GM21825 (cell line): ENCODE measurements around the gene FLNA.

ENCODE experiments used
- ATAC-seq: cut with Tn5 transposase; IDR thresholded peaks from one replicate; pipeline ENCODE4 v1.9.1; 2021; ENCODE audit warnings: mild to moderate bottlenecking, moderate library complexity; ENCODE audit not compliant: unreplicated experiment

Gene FLNA

GRCh38 chrX:154378059-154378798 lies 3.8 kb upstream of the FLNA start:
- ATAC-seq = no peak

- ATAC-seq = no peak
Measured at GRCh38 chrX:154376774-154377173, 2.3 kb upstream of the FLNA start.

- ATAC-seq = no peak
Measured at GRCh38 chrX:154375156-154375504, 696 bp upstream of the FLNA start.

- no peak for ATAC-seq
Measured at GRCh38 chrX:154373340-154374306, 811 bp downstream of the FLNA start.

- ATAC-seq = no peak
Measured at GRCh38 chrX:154372612-154373022, 1.8 kb downstream of the FLNA start.

GRCh38 chrX:154371789-154372300 lies 2.6 kb downstream of the FLNA start:
- ATAC-seq = no peak

GRCh38 chrX:154371017-154371788 lies 3.2 kb downstream of the FLNA start:
- peak; percentile 57 for ATAC-seq

- ATAC-seq = no peak
Measured at GRCh38 chrX:154370300-154371016, 4.0 kb downstream of the FLNA start.

GRCh38 chrX:154369449-154370299 lies 4.8 kb downstream of the FLNA start:
- ATAC-seq = no peak

GRCh38 chrX:154368630-154369448 lies 5.6 kb downstream of the FLNA start:
- ATAC-seq = peak; percentile 30

- ATAC-seq = no peak
Measured at GRCh38 chrX:154367474-154368308, 6.7 kb downstream of the FLNA start.

GRCh38 chrX:154366666-154367055 lies 7.8 kb downstream of the FLNA start:
- no peak for ATAC-seq

GRCh38 chrX:154365997-154366665 lies 8.3 kb downstream of the FLNA start:
- no peak for ATAC-seq

- no peak for ATAC-seq
Measured at GRCh38 chrX:154365052-154365600, 9.3 kb downstream of the FLNA start.

GRCh38 chrX:154363706-154364439 lies 10.6 kb downstream of the FLNA start:
- ATAC-seq = no peak

- ATAC-seq = no peak
Measured at GRCh38 chrX:154362085-154362742, 12.2 kb downstream of the FLNA start.
